ENCODE measurements around the gene ANAPC4.

DNA sequence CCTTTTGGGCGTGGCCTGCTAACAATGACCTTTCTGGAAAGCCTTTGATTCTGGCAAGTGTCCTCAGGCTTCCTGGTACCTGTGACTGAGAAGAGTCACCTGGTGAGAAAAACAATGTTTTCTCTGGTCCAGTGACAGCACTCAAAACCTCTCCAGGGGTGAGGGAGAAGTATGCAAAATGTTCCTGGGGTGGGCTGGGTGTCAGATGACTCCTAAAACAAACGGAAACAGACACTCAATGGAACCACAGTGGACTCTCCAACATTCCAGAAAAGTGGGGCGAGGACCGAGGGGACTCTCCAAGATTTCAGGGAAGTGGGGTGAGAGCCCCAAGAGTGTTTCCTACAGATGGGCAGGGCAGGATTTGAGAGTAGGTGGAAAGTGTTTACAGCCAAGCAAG is 69.5 kb downstream of the ANAPC4 start:
- TF ChIP-seq POLR2AphosphoS5 (IDR thresholded peaks at IDR 0.05; ENCODE audit: low read depth, low read length) (no peak), TAF1 (IDR thresholded peaks at IDR 0.05; ENCODE audit: borderline replicate concordance, insufficient read depth, low read length) (no peak)
